ENCODE results near the gene CTNS.

Gene CTNS

GRCh38 chr17:3672571-3672970 lies 36.0 kb downstream of the CTNS start:
- no peak for DNase-seq (ENCODE audit: low read depth)
- TF ChIP-seq, protein P1, sequence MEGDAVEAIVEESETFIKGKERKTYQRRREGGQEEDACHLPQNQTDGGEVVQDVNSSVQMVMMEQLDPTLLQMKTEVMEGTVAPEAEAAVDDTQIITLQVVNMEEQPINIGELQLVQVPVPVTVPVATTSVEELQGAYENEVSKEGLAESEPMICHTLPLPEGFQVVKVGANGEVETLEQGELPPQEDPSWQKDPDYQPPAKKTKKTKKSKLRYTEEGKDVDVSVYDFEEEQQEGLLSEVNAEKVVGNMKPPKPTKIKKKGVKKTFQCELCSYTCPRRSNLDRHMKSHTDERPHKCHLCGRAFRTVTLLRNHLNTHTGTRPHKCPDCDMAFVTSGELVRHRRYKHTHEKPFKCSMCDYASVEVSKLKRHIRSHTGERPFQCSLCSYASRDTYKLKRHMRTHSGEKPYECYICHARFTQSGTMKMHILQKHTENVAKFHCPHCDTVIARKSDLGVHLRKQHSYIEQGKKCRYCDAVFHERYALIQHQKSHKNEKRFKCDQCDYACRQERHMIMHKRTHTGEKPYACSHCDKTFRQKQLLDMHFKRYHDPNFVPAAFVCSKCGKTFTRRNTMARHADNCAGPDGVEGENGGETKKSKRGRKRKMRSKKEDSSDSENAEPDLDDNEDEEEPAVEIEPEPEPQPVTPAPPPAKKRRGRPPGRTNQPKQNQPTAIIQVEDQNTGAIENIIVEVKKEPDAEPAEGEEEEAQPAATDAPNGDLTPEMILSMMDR (IDR thresholded peaks at IDR 0.05; ENCODE audit: control insufficient read depth, extremely low read depth, insufficient read depth) = no peak

GRCh38 chr17:3675886-3676285 lies 39.3 kb downstream of the CTNS start:
- TF ChIP-seq, protein P1 (IDR thresholded peaks at IDR 0.05; ENCODE audit: control insufficient read depth, extremely low read depth, insufficient read depth) = no peak
- H3K4me3 ChIP-seq (ENCODE audit: low read depth, low read length) = no peak overlapping the region
- DNase-seq (ENCODE audit: low read depth) = no peak

More at GRCh38 chr17:3672571-3672970, 36.0 kb downstream of the CTNS start:
- no peak overlapping the region for H3K4me3 ChIP-seq (ENCODE audit: low read depth, low read length)

DNA sequence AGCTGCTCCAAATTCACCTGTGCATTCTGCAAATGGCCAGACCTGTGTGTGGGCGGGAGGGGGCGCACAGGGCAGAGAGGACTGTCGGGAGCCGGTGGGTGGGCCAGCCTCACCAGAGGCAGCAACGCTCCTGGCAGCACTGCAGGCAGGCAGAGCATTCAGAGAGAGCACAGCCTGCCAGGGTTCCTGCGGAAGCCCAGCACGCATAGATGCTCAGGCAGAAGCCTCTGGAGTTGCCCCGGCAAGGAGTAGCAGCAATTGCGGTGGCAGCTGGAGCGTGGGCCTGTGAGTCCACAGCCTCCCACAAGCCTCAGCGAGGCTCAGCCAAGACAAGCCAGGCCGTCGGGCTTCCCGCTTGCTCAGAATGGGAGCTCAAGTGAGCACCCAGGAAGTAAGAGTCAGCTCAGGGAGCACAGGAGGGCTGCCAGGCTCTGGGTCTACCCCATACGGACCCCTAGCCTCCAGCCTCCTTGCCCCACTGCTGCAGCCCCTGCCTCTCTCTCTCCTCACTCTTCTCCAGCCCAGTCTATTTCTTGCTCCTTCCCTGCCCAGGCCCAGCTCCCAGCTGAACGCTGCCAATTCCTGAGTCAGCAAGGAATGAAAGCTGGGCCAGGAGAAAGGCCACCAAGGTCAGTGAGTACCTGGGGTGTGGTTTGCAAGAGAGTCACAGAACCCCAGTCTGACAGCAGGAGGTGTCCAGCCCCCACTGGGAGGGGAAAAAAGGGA lies 41.7 kb downstream of the CTNS start:
- H3K4me3 ChIP-seq (ENCODE audit: low read depth, low read length) = no peak overlapping the region
- TF ChIP-seq, protein P1 (IDR thresholded peaks at IDR 0.05; ENCODE audit: control insufficient read depth, extremely low read depth, insufficient read depth) = no peak
- no peak for DNase-seq (ENCODE audit: low read depth)

DNA sequence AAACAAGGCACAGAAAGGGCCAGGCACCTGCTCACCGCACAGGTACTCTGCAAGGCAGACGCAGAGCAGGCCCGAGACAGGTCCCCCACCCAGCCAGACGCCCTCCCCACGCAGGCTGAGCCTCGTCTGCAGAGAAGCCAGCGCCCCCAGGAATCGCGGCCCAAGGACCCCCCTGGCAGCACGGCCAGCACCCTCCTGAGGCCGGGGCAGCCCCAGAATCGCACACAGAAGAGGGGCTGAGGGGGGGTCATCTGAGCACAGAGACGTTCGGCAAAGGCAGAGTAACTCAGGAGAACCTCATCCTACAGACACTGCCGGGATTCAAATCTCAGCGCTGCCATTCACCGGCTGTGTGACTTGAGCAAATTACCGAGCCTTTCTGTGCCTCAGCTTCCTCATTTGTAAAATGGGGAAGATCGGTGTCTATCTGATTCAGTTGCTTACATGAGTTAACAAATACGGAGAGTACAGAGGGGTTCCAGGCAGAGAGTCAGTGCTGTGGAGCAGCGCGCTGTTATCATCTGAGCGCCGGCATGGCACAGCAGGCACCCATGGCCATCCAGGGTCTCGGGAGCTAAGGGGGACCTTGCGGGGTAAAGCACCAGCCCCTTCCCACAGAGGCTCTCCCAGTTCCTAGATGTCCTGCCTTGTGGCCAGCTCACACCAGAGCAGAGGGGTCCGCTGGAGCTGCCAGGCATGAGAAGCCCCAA lies 42.4 kb downstream of the CTNS start:
- TF ChIP-seq, protein P1 (IDR thresholded peaks at IDR 0.05; ENCODE audit: control insufficient read depth, extremely low read depth, insufficient read depth) = no peak
- DNase-seq (ENCODE audit: low read depth) = no peak
- H3K4me3 ChIP-seq (ENCODE audit: low read depth, low read length) = no peak overlapping the region

DNA sequence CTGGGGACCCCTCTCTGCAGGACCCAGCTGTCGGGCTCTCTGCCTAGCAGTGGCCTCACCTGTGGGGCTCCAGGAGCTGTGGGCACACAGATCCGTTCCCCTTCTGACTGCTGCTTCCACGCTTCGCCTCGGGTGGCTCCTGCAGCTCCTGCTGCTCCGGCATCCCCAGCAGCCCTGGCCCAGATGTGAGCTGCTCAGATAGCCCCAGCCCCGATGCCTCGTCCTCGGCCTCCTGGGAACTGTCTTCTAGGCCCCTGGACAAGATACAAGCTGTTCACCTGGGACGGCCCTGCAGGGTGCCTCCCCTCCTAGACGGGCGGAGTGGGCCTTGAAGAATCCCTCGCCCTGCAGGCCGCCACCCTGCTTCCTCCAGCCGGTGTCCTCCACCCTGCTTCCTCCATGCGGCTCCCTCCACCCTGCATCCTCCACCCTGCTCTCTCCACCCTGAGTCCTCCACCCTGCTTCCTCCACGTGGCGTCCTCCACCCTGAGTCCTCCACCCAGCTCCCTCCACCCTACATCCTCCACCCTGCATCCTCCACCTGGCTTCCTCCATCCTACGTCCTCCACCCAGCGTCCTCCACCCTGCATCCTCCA lies 43.1 kb downstream of the CTNS start:
- TF ChIP-seq, protein P1 (IDR thresholded peaks at IDR 0.05; ENCODE audit: control insufficient read depth, extremely low read depth, insufficient read depth) = no peak
- no peak for DNase-seq (ENCODE audit: low read depth)
- H3K4me3 ChIP-seq (ENCODE audit: low read depth, low read length) = no peak overlapping the region

- no peak for DNase-seq (ENCODE audit: low read depth)
- H3K4me3 ChIP-seq (ENCODE audit: low read depth, low read length) = no peak overlapping the region
Measured at GRCh38 chr17:3681057-3681456, 44.5 kb downstream of the CTNS start.

More at GRCh38 chr17:3681057-3681456, 44.5 kb downstream of the CTNS start:
- TF ChIP-seq, protein P1 (IDR thresholded peaks at IDR 0.05; ENCODE audit: control insufficient read depth, extremely low read depth, insufficient read depth) = no peak

Data from LNCaP clone FGC (cell line).